Right forelimb (tissue), 1 donor: ENCODE measurements around the gene RPL31.

ENCODE experiments used
- DNase-seq: peaks from one replicate; pipeline ENCODE4 v3.0.0-alpha.2; 2018

Gene RPL31

GRCh38 chr2:100976061-100976460 lies 26.0 kb upstream of the RPL31 start:
- no peak for DNase-seq

- DNase-seq: no peak
These were observed 25.3 kb upstream of the RPL31 start for GRCh38 chr2:100976645-100977391.

GRCh38 chr2:100977511-100977910 lies 24.6 kb upstream of the RPL31 start:
- DNase-seq: no peak

GRCh38 chr2:100978582-100979191 lies 23.4 kb upstream of the RPL31 start:
- peak; percentile 73 for DNase-seq

GRCh38 chr2:100980046-100980445 lies 22.0 kb upstream of the RPL31 start:
- no peak for DNase-seq

- no peak for DNase-seq
These were observed 21.1 kb upstream of the RPL31 start for GRCh38 chr2:100981011-100981410.

DNA sequence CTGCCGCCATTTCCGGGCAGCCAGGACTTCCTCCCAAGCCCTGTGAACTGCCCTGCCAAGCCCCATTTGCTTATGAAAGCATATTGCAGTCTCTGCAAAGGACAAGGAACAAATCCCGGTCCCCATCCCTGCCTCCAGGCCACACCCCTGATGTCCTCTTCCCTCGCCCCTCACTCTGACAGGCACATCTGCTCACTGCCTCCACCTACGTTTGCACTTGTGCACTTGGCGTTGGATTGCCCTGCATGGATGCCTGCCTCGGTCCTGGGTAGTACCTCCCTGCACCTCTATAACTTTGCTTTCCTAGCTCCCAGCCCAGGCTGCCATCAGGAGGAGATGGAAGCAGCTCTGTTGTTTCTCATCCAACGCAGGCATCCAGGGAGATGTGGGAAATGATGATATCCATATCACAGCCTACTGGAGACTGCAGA lies 19.6 kb upstream of the RPL31 start:
- no peak for DNase-seq

DNA sequence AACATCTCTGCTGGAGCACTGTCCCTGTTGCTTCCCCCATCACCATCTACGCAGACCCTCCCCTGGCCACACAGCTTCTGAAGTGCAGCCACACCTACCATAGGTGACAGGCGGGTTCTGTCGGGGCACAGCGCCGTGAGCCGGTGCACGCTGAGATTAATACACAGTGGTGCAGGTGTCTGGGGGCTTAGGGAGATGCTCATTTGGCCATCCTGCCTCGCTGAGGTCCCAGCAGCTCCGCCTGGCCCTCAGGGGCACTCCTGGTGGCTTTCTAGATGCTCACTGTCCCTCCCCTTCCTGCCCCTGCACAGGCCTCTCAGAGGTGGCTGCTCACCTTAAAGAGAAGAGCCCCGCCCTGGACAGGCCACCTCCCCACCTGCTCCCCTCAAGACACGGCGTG lies 18.9 kb upstream of the RPL31 start:
- no peak for DNase-seq

- DNase-seq: no peak
These were observed 18.3 kb upstream of the RPL31 start for GRCh38 chr2:100983684-100984310.

- DNase-seq: peak; percentile 81
These were observed 17.2 kb upstream of the RPL31 start for GRCh38 chr2:100984892-100985307.

- DNase-seq: no peak
These were observed 15.9 kb upstream of the RPL31 start for GRCh38 chr2:100986157-100986556.

- no peak for DNase-seq
These were observed 14.6 kb upstream of the RPL31 start for GRCh38 chr2:100987536-100987935.

GRCh38 chr2:100987974-100988373 lies 14.1 kb upstream of the RPL31 start:
- no peak for DNase-seq

DNA sequence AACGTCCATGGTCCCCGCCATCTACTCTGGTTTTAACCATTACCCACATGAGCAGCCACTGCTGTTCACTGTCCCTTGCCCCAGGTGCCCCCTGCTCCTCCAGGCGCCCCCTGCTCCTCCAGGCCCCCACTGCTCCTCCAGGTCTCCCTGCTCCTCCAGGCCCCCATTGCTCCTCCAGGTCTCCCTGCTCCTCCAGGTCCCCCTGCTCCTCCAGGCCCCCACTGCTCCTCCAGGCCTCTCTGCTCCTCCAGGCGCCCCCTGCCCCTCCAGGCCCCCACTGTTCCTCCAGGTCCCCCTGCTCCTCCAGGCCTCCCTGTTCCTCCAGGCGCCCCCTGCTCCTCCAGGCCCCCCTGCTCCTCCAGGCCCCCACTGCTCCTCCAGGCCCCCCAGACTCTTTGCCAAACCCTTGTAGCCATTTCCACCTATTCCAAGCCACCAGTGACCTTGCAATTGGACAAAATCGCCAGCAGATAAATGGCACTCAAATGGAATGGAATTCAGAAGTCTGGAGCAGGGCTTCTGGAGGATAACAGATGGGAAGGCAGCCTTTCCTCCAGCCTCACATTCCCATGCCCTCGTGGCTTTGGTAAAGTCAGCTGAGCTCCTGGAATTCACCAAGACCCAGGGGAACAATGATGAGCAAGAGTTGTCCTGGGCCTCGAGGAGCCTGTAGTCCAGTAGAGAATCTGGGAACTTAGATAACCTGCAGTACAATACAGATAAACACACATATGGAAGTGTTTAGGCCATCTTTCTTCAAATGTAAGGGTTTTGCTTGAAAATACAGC lies 13.3 kb upstream of the RPL31 start:
- DNase-seq: no peak

DNA sequence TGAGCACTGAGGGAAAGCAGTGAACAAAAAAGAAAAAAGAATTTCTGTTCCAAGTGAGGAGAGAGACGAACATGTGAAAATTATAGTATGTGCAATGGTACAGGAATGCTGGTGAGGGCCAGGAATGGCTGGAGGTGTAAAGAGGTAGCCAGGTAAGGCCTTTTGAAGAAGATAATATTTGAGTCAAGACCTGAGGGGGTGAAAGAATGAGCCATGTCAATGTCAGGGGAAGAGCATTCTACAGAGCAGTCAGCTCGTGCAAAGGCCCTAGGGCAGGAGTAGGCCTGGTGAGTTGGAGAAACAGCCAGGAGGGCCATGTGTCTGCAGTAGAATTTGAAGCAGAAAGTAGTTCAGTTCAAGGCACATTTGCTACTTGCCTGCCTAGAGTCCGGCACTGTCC lies 12.4 kb upstream of the RPL31 start:
- DNase-seq: no peak

GRCh38 chr2:100990166-100990565 lies 11.9 kb upstream of the RPL31 start:
- no peak for DNase-seq

GRCh38 chr2:100990650-100991403 lies 11.3 kb upstream of the RPL31 start:
- DNase-seq: no peak

DNA sequence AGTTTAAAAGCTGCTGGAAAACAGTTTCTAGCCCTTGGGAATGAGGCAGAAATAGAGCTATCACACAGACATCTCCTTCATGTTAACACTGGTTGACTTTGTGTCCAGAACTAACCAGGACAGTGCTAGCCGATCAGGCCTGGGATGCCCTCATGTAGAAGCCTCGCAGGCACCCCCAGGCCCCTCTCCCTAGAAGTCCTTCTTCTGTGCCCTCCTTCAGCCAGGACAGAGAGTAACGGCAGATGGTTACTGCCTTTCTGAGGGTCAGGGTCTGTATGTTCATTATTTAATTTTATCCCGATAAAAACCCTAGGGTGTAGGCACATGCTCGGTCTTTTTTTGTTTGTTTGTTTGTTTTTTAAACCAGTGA lies 10.7 kb upstream of the RPL31 start:
- DNase-seq: no peak

DNA sequence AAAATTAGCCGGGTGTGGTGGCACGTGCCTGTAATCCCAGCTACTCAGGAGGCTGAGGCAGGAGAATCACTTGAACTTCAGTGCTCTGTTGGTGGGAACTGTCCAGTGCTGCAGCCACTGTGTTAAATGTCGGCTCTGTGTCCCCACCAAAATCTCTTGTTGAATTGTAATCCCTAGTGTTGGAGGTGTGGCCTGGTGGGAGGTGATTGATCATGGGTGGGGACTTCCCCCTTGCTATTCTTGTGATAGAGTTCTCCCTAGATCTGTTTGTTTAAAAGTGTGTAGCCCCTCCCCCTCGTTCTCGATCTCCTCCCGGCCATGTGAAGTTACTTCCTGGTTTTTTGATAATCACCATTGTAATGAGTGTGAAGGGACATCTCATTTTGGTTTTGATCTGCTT lies 9.8 kb upstream of the RPL31 start:
- DNase-seq: no peak

- DNase-seq: no peak
These were observed 8.8 kb upstream of the RPL31 start for GRCh38 chr2:100993294-100993693.

DNA sequence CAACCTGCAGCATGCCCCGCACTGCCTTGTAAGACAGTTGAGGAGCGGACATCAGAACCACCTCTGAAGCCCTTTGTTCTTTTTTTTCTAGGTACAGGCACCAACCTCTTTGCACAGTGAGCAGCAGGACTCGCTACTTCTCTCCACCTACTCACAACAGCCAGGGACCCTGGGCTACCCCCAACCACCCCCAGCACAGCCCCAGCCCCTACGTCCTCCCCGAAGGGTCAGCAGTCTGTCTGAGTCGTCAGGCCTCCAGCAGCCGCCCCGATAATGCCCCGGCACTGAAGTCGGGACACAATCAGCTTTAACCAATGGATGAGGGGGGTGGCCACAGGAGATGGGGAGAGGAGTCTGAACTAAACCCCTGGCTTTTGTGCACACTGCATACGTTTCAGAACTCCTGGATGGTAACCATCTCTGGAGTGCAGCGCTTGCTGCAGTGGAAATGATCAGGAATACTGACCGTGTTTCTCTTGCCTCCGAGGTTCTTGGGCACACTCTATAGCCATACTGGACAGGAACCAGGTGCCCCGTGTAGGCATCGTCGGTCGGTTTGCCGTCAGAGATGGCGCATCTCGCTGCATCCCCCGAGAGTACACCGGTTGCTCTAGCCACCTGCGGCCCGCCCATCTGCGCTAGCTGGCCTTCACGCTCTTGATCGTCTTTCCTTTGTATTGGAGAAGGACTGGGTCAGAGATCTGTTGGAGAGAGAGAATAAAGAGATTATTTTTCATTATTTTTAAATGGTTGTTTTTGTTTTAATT lies 6.6 kb upstream of the RPL31 start:
- no peak for DNase-seq
